Prostate gland (tissue), 2 donors: Measurements from ENCODE around the gene CDC34. TPM values are rescaled to one million over a fixed set of nuclear protein-coding genes. Genes with fewer than 3 reads are reported as not detected.

ENCODE experiments used
- DNase-seq: peaks from one replicate; pipeline ENCODE4 v3.0.0-alpha.2; 2019; ENCODE audit warnings: low spot score
- H3K27ac ChIP-seq, 2 donors: fragments of 200-600 bp; sonication (generic); 2 replicates each; pipeline ENCODE4 v1.5.1; 2017 to 2019
- H3K27me3 ChIP-seq: fragments of 200-600 bp; sonication (generic); replicated peaks from 2 replicates; pipeline ENCODE4 v1.5.1; 2019; ENCODE audit not compliant: insufficient read depth
- H3K36me3 ChIP-seq, 2 donors: fragments of 200-600 bp; sonication (generic); 1 replicate in 1 of 2; 2 replicates in 1 of 2; pipeline versions ENCODE4 v1.5.1 to v1.8.1; 2017 to 2019
- H3K4me1 ChIP-seq: fragments of 200-600 bp; sonication (generic); replicated peaks from 2 replicates; pipeline ENCODE4 v1.5.1; 2019
- H3K4me3 ChIP-seq, 2 donors: fragments of 200-600 bp; sonication (generic); 2 replicates each; pipeline ENCODE4 v1.5.1; 2017 to 2019
- H3K9me3 ChIP-seq: fragments of 200-600 bp; sonication (generic); 2 replicates; pipeline ENCODE4 v1.5.1; 2017
- POLR2A ChIP-seq: fragments of 450-650 bp; IDR thresholded peaks from one replicate; pipeline ENCODE4 v1.6.1; 2016; ENCODE audit warnings: antibody characterized with exemption, mild to moderate bottlenecking
- POLR2AphosphoS5 ChIP-seq: sonication (generic); formaldehyde crosslinking; IDR thresholded peaks from one replicate; pipeline ENCODE4 v1.6.1; 2017; ENCODE audit warnings: antibody characterized with exemption
- WGBS: methylation state at CpG from one replicate; pipeline ENCODE4 v1.1.5; 2018; 5-methylcytosine and 5-hydroxymethylcytosine counted together
- intact Hi-C: fragments of 100-400 bp; cut with DNase I; formaldehyde crosslinking; loops from one replicate; pipeline ENCODE4 v1.14.2; 2022
- total RNA-seq, 2 donors: library from RNA; depleted of rRNA; stranded (reverse); fragments of >200 nt; gene quantifications; one replicate each; pipeline ENCODE4 v1.1.0, GENCODE V29; 2016
- TF ChIP-seq, protein P1 (sequence below), 4 experiments: fragments of 200-600 bp in 2 of 4; fragments of 450-650 bp in 2 of 4; sonication (generic) in 2 of 4; IDR thresholded peaks; 1 replicate in 3 of 4; 2 replicates in 1 of 4; pipeline ENCODE4 v1.5.1; 2016 to 2019; ENCODE audit warnings: antibody characterized with exemption in 4 of 4, mild to moderate bottlenecking in 2 of 4, moderate library complexity in 2 of 4

The CDC34 gene
- total RNA-seq, 2 donors from 2014 or later: 93.4 to 159 TPM

DNA sequence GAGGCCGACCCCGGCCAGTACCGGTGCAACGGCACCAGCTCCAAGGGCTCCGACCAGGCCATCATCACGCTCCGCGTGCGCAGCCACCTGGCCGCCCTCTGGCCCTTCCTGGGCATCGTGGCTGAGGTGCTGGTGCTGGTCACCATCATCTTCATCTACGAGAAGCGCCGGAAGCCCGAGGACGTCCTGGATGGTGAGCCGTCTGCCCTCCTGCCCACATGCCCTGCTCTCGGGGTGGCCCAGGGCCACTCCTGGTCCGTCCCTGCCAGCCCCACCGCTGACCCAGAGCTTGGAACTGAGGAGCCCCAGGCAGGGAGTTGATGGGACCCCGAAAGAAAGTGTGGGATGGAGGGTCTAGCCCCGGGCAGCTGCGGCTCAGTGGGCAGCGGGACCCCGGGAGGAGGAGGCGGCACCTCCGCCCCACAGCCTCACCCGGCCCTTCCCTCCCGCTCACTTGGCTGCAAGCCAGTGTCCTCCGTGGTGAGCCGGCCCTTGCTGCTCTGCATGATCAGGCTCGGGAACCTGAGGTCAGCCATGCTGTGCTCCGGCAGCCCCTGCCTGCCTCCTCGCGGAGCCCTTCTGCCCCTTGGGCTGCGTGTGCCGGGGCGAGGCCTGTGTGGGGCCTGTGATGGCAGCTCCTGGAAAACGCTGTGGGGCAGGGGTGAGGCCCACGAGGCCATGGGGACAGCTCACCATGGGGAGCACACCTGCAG is 50.0 kb downstream of the CDC34 start:
- no peaks in the 10 kb centered on the region for H3K27me3 ChIP-seq
- no peak overlapping the region for H3K4me3 ChIP-seq
- H3K9me3 ChIP-seq: no peaks in the 10 kb centered on the region
- WGBS: 90% methylated on average over 38 of the region's 40 CpGs
- TF ChIP-seq POLR2AphosphoS5 (no peak), POLR2A (no peak)
- TF ChIP-seq, protein P1, sequence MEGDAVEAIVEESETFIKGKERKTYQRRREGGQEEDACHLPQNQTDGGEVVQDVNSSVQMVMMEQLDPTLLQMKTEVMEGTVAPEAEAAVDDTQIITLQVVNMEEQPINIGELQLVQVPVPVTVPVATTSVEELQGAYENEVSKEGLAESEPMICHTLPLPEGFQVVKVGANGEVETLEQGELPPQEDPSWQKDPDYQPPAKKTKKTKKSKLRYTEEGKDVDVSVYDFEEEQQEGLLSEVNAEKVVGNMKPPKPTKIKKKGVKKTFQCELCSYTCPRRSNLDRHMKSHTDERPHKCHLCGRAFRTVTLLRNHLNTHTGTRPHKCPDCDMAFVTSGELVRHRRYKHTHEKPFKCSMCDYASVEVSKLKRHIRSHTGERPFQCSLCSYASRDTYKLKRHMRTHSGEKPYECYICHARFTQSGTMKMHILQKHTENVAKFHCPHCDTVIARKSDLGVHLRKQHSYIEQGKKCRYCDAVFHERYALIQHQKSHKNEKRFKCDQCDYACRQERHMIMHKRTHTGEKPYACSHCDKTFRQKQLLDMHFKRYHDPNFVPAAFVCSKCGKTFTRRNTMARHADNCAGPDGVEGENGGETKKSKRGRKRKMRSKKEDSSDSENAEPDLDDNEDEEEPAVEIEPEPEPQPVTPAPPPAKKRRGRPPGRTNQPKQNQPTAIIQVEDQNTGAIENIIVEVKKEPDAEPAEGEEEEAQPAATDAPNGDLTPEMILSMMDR (IDR thresholded peaks at IDR 0.05): no peak
- no peaks in the 10 kb centered on the region for H3K4me1 ChIP-seq
- no peak overlapping the region for H3K27ac ChIP-seq
- peaks cover 11 to 21% of the 10 kb centered on the region in 2 donors for H3K36me3 ChIP-seq
- no peak for DNase-seq
- intact Hi-C loops: loop anchor here (2.0 kb wide), 1 partner anchor 65 kb away; no protein-coding TSS in a partner anchor

GRCh38 chr19:582497-583197 is 51.1 kb downstream of the CDC34 start:
- intact Hi-C loops: loop anchor here (2.0 kb wide), 1 partner anchor 64 kb away; no protein-coding TSS in a partner anchor
- Histone ChIP-seq H3K27me3 (no peaks in the 10 kb centered on the region), H3K36me3 (peaks cover 11 to 21% of the 10 kb centered on the region in 2 donors), H3K4me1 (no peaks in the 10 kb centered on the region), H3K9me3 (no peaks in the 10 kb centered on the region), H3K27ac (no peak overlapping the region), H3K4me3 (no peak overlapping the region)
- 88% methylated on average over 31 of the region's 31 CpGs for WGBS
- TF ChIP-seq POLR2AphosphoS5: no peak
- no peak for DNase-seq

- H3K27ac ChIP-seq: no peak overlapping the region
- no peak for DNase-seq
- no peak overlapping the region for H3K4me3 ChIP-seq
- intact Hi-C loops: loop anchor here (2.0 kb wide), 1 partner anchor 63 kb away; no protein-coding TSS in a partner anchor
- H3K27me3 ChIP-seq: no peaks in the 10 kb centered on the region
- H3K9me3 ChIP-seq: no peaks in the 10 kb centered on the region
- H3K4me1 ChIP-seq: peaks cover 5% of the 10 kb centered on the region
- TF ChIP-seq, protein P1 (IDR thresholded peaks at IDR 0.05): no peak
- TF ChIP-seq POLR2AphosphoS5: no peak
- no peak for TF ChIP-seq POLR2A
- WGBS: 84% methylated on average over 26 of the region's 27 CpGs
- H3K36me3 ChIP-seq: peaks cover 11 to 21% of the 10 kb centered on the region in 2 donors
Measured at GRCh38 chr19:583198-583967, 51.8 kb downstream of the CDC34 start.

GRCh38 chr19:583968-584239 is 52.3 kb downstream of the CDC34 start:
- no peaks in the 10 kb centered on the region for H3K27me3 ChIP-seq

More at GRCh38 chr19:583968-584239, 52.3 kb downstream of the CDC34 start:
- Histone ChIP-seq H3K27ac (no peak overlapping the region), H3K9me3 (no peaks in the 10 kb centered on the region), H3K36me3 (peaks cover 11 to 21% of the 10 kb centered on the region in 2 donors), H3K4me3 (no peak overlapping the region), H3K4me1 (peaks cover 5% of the 10 kb centered on the region)
- WGBS: 78% methylated on average over 5 of the region's 5 CpGs
- intact Hi-C loops: loop anchor here (2.0 kb wide), 1 partner anchor 63 kb away; no protein-coding TSS in a partner anchor
- DNase-seq: no peak
- no peak for TF ChIP-seq POLR2A
- TF ChIP-seq, protein P1 (IDR thresholded peaks at IDR 0.05): no peak
- TF ChIP-seq POLR2AphosphoS5: no peak
